ENCODE measurements around the gene CAMK2B. TPM values are rescaled to one million over a fixed set of nuclear protein-coding genes. Genes with fewer than 3 reads are reported as not detected.

CAMK2B gene
- total RNA-seq, 1 experiment from 2014 or later: not detected

- H3K9me3 Mint-ChIP-seq (ENCODE audit: unreplicated experiment): no peaks in the 10 kb centered on the region
- intact Hi-C loops (cut with micrococcal nuclease; ENCODE audit: unreplicated experiment): no loop called here
Observed at GRCh38 chr7:44273681-44274622, 51.4 kb downstream of the CAMK2B start.

GRCh38 chr7:44272981-44273380 is 52.4 kb downstream of the CAMK2B start:
- no TSS peak for BruUV-seq (replicated peaks)
- peaks cover 4% of the 10 kb centered on the region for H3K27me3 Mint-ChIP-seq (ENCODE audit: insufficient read depth, unreplicated experiment)
- DNase-seq: no peak
- ChIA-PET CTCF (no interaction called here), POLR2A (no interaction called here)
- H3K4me1 Mint-ChIP-seq (ENCODE audit: low read depth, unreplicated experiment): no peaks in the 10 kb centered on the region
- no peak for TF ChIP-seq CTCF (IDR thresholded peaks at IDR 0.05; ENCODE audit: insufficient read depth in 1 of 2, low read depth in 1 of 2, low read length in 1 of 2, severe bottlenecking in 1 of 2, unreplicated experiment in 1 of 2)
- H3K27ac Mint-ChIP-seq (ENCODE audit: unreplicated experiment): no peak overlapping the region
- no peaks in the 10 kb centered on the region for H3K36me3 ChIP-seq (ENCODE audit: control insufficient read depth, insufficient read depth, low read length)
- no peak overlapping the region for H3K4me3 ChIP-seq (ENCODE audit: low read depth, low read length)
- no peaks in the 10 kb centered on the region; the same call in 1 of the 2 replicates for H3K27me3 ChIP-seq (replicated peaks; ENCODE audit: control insufficient read depth, insufficient read depth, low read length)
- no peaks in the 10 kb centered on the region for H3K9me3 ChIP-seq
- H3K9me3 Mint-ChIP-seq (ENCODE audit: unreplicated experiment): no peaks in the 10 kb centered on the region
- no peak overlapping the region for H3K4me3 Mint-ChIP-seq (ENCODE audit: unreplicated experiment)
- no peaks in the 10 kb centered on the region for H3K4me1 ChIP-seq
- intact Hi-C loops (cut with micrococcal nuclease; ENCODE audit: unreplicated experiment): no loop called here
- no peaks in the 10 kb centered on the region for H3K36me3 Mint-ChIP-seq (ENCODE audit: insufficient read depth, unreplicated experiment)

More at GRCh38 chr7:44273681-44274622, 51.4 kb downstream of the CAMK2B start:
- no peak for DNase-seq
- Histone ChIP-seq H3K4me1 (no peaks in the 10 kb centered on the region), H3K27me3 (replicated peaks; ENCODE audit: control insufficient read depth, insufficient read depth, low read length) (no peaks in the 10 kb centered on the region; the same call in 1 of the 2 replicates), H3K4me3 (ENCODE audit: low read depth, low read length) (no peak overlapping the region), H3K36me3 (ENCODE audit: control insufficient read depth, insufficient read depth, low read length) (no peaks in the 10 kb centered on the region), H3K9me3 (no peaks in the 10 kb centered on the region)
- no peak overlapping the region for H3K4me3 Mint-ChIP-seq (ENCODE audit: unreplicated experiment)
- POLR2A ChIA-PET: no interaction called here
- CTCF ChIA-PET: no interaction called here
- H3K4me1 Mint-ChIP-seq (ENCODE audit: low read depth, unreplicated experiment): no peaks in the 10 kb centered on the region
- no peak for TF ChIP-seq CTCF (IDR thresholded peaks at IDR 0.05; ENCODE audit: insufficient read depth in 1 of 2, low read depth in 1 of 2, low read length in 1 of 2, severe bottlenecking in 1 of 2, unreplicated experiment in 1 of 2)
- H3K36me3 Mint-ChIP-seq (ENCODE audit: insufficient read depth, unreplicated experiment): no peaks in the 10 kb centered on the region
- H3K27me3 Mint-ChIP-seq (ENCODE audit: insufficient read depth, unreplicated experiment): peaks cover under 1% of the 10 kb centered on the region
- H3K27ac Mint-ChIP-seq (ENCODE audit: unreplicated experiment): no peak overlapping the region
- no TSS peak for BruUV-seq (replicated peaks)

DNA sequence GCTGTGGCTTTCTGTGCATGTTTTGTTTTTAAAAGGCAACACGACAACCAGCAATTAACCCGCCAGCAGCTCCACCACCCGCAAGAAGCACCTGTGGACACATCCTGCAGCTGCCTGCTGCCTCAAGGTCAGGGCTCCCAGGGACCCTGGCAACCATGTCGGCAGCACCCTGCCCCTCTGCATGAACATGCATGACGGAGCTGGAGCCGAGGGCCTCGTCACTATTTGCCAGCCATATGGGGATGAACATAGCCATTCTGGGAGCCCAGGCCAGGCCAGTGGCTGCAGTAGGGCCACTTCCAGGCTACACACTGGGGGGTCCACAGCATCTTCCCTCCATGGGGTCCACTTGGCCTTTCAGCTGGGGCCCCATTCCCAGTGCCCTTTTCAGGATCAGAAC is 52.9 kb downstream of the CAMK2B start:
- no peak overlapping the region for H3K4me3 ChIP-seq (ENCODE audit: low read depth, low read length)
- no peaks in the 10 kb centered on the region for H3K36me3 Mint-ChIP-seq (ENCODE audit: insufficient read depth, unreplicated experiment)
- no peaks in the 10 kb centered on the region for H3K4me1 ChIP-seq
- H3K27me3 Mint-ChIP-seq (ENCODE audit: insufficient read depth, unreplicated experiment): peaks cover 8% of the 10 kb centered on the region
- no peak overlapping the region for H3K27ac Mint-ChIP-seq (ENCODE audit: unreplicated experiment)
- ChIA-PET CTCF (no interaction called here), POLR2A (no interaction called here)
- H3K4me3 Mint-ChIP-seq (ENCODE audit: unreplicated experiment): no peak overlapping the region
- intact Hi-C loops (cut with micrococcal nuclease; ENCODE audit: unreplicated experiment): no loop called here
- no peaks in the 10 kb centered on the region for H3K36me3 ChIP-seq (ENCODE audit: control insufficient read depth, insufficient read depth, low read length)
- no peak for TF ChIP-seq CTCF (IDR thresholded peaks at IDR 0.05; ENCODE audit: insufficient read depth in 1 of 2, low read depth in 1 of 2, low read length in 1 of 2, severe bottlenecking in 1 of 2, unreplicated experiment in 1 of 2)
- no peaks in the 10 kb centered on the region for H3K4me1 Mint-ChIP-seq (ENCODE audit: low read depth, unreplicated experiment)
- no TSS peak for BruUV-seq (replicated peaks)
- no peaks in the 10 kb centered on the region for H3K9me3 Mint-ChIP-seq (ENCODE audit: unreplicated experiment)
- no peaks in the 10 kb centered on the region; the same call in 1 of the 2 replicates for H3K27me3 ChIP-seq (replicated peaks; ENCODE audit: control insufficient read depth, insufficient read depth, low read length)
- DNase-seq: no peak
- no peaks in the 10 kb centered on the region for H3K9me3 ChIP-seq

All from Caco-2 (cell line).